Keratinocyte (primary cell): ENCODE measurements around the gene CACHD1.

Experiments
- EZH2 ChIP-seq: IDR thresholded peaks from one replicate; pipeline ENCODE4 v1.6.1; 2012; ENCODE audit warnings: inconsistent platforms, mild to moderate bottlenecking, low read length, moderate library complexity
- TF ChIP-seq, protein P1 (sequence below), 3 experiments: IDR thresholded peaks in 1 of 3; conservative IDR thresholded peaks in 1 of 3; optimal IDR thresholded peaks in 1 of 3; 2 replicates in 2 of 3; 3 replicates in 1 of 3; pipeline versions ENCODE3 to v1.5.1; 2011; ENCODE audit warnings: low read length in 3 of 3, mild to moderate bottlenecking in 3 of 3, moderate library complexity in 2 of 3, control low read depth in 1 of 3, inconsistent platforms in 1 of 3; ENCODE audit not compliant: insufficient read depth in 2 of 3; ENCODE audit errors: extremely low read depth in 1 of 3

GRCh38 chr1:64733581-64734286 lies 263.8 kb downstream of the CACHD1 start:
- TF ChIP-seq, protein P1, sequence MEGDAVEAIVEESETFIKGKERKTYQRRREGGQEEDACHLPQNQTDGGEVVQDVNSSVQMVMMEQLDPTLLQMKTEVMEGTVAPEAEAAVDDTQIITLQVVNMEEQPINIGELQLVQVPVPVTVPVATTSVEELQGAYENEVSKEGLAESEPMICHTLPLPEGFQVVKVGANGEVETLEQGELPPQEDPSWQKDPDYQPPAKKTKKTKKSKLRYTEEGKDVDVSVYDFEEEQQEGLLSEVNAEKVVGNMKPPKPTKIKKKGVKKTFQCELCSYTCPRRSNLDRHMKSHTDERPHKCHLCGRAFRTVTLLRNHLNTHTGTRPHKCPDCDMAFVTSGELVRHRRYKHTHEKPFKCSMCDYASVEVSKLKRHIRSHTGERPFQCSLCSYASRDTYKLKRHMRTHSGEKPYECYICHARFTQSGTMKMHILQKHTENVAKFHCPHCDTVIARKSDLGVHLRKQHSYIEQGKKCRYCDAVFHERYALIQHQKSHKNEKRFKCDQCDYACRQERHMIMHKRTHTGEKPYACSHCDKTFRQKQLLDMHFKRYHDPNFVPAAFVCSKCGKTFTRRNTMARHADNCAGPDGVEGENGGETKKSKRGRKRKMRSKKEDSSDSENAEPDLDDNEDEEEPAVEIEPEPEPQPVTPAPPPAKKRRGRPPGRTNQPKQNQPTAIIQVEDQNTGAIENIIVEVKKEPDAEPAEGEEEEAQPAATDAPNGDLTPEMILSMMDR (optimal IDR thresholded peaks at IDR 0.05 in 1 of 3, IDR thresholded peaks at IDR 0.05 in 1 of 3, conservative IDR thresholded peaks at IDR 0.05 in 1 of 3; ENCODE audit: extremely low read depth in 1 of 3, insufficient read depth in 2 of 3, low read length in 3 of 3): no peak
- TF ChIP-seq EZH2: no peak
